NCI-H510A treated with DMSO at 0.1 percent for 48 hours (cell line): ENCODE measurements around the gene TRIB2.

Experiments
- DNase-seq: peaks from one replicate; lab custom pipeline; 2025; lab: John Stamatoyannopoulos, UW

Gene TRIB2

DNA sequence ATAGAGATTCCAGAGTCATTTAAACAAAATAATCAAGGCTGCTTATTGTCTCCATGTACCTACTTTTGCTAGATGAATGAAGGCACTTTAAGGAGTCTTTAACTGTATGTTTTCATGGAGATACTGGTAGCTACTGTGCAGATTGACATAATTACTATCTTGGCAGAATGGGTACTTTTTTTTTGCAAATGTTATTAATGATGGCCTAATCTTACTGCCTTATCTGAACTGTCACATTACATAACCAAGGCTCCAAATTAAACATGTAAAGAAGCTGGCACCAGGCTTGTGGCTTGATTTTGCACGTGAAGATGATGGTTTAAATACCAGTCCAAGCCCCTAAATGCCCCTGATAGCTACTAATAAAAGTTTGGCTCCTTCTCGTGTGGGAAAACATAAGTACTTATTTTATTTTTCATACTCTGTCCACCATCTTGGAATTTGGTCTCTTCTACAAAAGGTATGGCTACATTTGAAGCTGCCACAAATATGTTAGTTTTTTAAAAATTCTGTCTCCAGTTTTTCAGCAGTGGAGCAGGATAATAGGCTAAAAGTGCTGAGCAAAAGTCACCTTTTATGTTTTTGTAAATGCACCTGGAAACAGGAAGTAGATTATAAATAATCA is 4.1 kb downstream of the TRIB2 start:
- no peak for DNase-seq

DNA sequence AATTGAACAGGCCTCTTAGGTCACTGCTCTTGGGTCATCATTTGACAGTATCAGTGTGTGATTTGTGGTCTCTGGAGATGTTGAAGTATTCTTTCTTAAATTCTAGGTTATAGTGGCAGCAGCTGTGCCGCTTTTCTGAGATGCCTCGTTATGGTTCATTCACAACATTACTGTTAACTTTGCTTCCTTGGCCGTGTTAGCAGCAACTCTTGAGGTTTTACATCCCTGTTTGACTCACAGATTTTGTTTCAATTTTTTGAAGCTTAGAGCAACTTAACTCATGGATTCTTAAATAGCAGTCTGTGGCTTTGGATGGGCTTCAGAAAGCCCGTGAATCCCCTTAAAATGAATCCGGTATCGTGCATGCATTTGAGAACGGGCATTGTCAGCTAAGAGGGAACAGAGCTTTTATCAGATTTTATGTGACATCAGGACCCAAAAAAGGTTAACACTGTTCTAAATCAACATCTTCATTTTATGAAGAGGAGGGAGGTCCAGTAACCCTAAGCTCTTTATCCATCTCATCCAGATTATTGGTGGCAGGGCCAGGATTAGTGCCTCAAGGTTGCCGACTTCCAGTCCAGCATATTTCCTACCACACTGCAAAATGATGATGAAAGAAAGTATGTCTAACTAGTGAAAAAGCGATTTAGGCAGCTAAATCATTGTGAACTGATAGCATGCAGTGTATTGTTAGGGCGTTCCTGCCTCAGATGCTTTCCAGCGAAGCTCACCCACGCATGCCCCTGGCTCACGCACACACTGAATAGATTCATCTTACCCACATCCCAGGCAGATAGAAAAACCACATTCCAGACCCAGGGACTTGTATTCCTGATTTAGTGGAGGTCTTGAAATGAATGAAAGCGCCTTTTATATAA is 5.1 kb downstream of the TRIB2 start:
- no peak for DNase-seq

DNA sequence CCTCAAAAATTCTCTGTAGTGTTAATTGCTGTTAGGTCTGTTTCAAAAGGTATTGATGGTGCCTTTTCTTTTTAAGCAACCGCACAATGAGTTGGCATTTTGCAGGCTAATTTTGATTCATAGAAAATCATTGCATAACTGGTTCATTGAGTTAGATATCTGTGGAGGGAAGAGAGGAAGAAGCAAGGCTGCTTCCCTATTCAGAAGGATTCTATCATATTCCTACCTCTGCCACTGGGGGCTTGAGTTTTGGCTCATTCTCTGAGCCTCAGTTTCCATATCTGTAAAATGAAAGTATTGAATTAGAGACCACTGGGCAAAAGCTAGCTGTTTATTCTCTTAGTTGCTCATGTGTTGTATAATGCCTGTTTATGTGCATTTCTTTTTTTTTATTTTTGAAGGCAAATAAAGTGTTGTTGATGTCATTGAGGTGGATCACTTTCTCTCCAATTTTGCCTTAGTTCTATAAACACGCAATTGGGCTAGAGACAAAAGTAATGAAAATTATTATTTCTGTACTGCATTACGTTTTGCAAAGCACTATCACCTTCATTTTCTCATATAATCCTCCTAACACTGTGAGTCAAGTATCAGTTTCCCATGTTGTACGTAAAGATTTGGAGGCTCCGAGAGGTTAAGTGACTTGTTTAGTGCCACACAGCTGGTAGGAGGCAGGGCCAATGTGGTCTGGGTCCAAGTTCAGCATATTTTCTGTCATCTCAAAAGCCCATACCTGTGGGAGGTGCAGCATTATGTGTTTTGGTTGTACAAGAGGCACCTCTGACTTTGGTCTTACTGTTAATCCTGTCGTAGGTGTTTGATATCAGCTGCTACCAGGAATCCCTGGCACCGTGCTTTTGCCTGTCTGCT is 5.9 kb downstream of the TRIB2 start:
- no peak for DNase-seq

DNA sequence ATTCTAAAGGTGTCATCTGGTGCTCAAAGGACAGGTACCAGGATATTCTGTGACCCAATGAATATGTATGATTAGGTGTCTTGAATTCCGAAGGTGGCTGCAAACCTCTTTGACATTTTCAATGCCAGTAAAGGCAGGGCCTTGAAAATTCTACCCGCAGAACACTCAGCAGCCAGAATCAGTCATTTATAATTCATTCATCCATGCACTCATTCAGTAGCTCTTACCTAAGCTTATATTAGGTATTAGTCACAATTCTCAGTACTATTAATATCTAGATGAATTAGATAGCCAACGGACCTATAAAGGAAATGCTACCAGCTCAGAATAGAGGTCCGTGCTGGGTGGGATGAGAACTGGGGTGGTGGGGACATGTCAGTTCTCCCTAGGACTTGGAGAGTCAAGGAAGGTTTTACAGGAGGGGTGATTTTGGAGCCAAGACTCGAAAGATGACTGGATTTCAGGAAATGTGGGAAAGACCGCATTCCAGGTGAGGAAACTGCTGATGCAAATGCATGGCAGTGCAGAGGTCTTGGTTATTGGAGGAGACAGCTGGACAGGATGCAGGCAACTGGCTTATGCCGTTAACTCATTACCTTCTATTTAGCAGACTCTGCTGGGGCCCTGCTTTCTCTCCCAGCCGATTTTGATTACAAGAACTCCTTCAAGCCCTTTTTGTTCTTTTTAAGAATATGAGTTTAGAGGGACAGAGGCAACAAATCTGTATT is 7.2 kb downstream of the TRIB2 start:
- no peak for DNase-seq

DNA sequence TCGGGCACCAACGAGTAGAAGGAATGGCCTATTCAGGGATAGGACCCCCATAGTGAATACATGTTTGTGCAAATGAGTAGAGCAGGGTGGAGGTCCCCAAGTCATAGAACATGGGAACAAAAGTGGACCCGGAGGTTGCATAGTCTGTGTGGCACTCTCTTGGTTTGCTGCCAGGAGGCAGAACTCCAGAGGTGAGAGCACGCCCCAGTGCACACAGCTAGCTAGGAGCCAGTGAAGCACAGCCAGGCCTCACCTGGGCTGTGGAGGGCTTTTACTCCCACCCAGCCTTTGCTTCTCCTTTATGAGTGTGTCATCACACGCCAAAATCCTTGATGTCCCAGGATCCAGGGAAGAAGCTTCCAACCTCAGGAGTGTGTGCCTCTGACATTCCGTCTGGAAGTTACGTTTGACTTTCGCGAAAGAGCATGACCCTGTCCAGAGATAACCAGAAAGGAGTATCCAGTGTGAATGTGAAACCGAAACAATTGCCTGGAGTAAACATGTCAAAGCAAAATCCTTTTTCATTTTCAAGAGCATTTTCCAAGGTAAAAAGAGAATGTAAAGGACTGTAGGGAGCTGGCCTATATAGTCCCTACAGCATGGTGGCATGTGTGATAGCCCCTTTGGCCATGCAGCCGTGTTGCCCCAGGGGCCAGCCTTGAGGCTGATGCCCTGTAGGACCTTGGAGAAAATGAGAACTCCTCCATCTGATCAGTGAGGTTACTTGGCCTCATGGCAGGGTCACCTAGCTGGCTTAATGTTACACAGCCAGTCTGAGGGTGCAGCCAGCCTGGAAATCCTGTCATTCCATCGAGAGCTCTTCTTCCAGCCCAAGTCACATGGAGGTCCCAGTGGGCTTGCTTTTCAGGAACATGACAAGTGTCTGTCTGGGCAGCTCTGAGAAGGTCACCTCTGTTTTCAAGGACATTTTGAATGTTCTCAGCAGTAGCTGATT is 8.8 kb downstream of the TRIB2 start:
- DNase-seq, result no peak

DNA sequence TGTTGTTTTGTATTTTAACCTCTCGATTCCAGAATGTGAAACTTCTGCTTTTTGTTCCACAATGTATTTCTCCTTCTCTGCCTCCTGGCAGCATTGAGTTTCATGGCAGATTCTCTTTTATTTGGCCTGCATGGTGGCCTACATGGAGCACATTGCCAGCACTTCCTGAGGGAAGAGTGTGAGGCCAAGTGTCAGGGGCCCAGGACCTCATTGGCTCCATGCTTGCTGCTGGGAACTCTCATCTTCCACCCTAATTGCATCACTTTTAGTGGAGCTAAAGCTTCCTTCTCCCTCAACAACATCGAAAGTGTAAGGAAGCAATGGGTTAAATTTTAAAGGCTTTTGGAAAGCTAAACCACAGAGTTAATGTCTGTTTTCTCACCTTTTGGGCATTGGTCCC is 9.5 kb downstream of the TRIB2 start:
- no peak for DNase-seq

DNA sequence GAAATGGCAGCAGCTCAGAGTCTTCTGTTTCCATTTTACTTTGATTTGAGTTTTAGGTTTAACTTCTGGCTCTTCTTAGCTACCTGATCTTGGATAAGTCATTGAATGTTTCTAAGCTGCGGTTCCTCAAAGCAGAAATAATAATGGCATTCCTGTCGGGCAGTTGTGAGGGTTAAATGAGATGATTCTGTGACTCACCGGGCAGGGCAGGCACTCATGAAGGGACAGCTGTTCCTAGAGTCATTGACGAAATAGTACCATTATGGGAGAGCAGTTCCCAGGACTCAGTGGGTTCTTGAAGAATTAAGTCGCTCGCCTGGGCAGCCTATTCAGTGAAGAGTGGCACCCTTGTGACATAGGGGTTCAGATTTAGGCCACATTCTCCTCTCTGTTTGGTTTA is 10.3 kb downstream of the TRIB2 start:
- DNase-seq, result no peak

DNA sequence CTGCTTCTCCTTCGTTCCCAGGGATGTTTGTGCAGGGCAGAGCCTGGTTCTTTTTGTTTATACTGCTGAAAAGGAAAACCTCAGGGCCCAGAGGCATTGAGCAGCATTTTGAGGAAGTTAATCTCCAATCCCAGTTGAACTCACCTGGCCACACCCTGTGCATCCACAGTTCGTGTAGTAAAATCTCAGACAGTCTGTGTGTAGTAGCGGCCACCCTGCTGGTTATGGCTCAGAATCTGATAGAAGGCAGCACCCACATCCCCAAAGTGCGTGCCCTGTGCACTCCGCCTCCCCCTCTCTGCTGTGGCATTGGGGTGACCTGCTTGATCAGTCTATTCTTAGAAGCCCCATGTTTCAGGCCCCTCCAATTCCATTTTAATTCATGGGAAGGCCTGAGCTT is 10.9 kb downstream of the TRIB2 start:
- DNase-seq, result no peak

DNA sequence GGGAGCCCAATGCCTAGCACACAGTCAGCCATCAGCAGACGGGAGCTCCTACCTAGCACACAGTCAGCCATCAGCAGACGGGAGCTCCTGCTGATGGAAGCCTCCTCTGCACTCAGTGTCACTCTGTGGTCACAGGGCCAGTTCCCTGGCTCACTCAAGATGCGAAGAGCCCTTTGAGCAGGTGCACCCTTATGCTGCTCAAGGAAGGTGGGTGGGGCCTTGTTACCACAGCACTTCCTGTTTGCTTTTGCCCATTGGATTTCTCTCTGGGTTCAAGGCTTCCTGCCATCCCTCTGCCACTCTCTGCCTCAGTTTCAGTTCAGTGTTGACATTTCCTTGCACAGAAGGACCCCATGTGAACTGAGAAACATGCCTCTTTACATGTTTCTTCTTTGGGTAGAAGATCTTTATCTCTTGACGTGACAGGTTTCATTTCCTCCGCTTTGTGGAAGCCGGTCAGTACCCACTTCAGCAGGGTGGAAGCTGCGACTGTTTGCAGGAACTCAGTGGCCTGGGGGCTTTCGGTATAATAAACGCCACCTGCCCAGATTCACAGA is 11.6 kb downstream of the TRIB2 start:
- DNase-seq, result no peak

DNA sequence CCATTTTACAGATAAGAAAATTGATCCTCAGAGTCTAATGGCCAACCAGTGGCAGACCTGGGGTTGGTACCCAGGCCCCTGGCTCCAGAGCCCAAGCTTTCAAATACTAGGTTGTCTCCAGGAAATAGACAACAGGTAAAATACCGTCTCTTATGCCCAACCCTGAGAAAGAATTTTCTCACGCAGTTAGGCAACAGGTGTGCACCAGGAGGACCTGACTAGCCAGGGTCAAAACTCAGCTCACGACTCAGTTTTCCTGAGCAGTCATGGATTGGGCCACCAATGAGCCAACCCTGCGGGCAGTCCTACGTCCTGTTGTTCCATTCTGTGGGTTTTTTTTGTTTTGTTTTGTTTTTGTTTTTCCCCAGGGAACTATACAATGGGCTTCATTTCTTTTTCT is 13.5 kb downstream of the TRIB2 start:
- DNase-seq, result no peak

DNA sequence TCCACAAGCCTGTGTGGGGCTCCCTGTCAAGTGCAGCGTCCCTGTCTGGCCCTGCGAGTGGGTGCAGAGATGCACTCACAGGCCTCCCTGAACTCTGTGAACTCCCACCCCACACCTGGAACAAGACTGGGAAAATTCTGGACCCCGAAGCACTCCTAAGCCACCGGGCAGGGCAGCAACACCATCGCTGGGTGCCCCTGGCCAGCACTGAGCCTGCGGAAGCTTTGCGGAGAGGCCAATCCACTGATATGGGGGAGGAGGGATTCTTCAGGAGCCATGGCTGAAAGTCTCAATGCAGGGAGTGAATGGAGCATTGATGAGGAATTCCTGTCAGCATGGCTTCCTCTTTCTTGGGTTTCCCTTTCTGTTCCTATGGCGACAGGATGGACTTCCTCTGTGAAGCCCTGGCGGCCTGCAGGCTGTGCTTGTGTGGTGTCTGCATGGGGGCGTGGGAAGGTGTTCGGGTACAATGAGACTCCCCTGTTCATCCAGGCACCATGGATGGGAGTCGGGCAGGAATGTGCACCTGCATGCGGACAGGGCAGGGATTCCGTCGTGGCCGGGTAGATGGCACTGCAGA is 15.1 kb downstream of the TRIB2 start:
- DNase-seq, result no peak

DNA sequence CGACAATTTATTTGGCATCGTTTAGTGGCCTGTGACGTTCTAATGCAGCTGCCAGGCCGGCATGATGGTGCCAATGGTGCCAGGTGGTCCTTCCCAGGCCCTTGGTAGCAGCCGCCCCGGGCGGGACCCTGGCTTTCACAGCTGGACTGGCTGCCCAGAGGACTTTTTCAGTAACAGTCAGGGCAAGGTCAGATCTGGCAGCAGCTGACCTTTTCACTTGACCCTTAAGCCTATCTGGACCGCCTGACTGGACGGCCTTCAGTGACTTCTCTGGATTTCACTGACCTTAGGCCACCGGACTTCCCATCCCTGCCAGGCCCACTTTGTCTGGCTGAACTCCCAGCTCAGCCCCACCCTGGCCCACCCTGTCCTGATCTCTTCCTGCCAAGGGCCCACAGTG is 15.9 kb downstream of the TRIB2 start:
- DNase-seq, result no peak

DNA sequence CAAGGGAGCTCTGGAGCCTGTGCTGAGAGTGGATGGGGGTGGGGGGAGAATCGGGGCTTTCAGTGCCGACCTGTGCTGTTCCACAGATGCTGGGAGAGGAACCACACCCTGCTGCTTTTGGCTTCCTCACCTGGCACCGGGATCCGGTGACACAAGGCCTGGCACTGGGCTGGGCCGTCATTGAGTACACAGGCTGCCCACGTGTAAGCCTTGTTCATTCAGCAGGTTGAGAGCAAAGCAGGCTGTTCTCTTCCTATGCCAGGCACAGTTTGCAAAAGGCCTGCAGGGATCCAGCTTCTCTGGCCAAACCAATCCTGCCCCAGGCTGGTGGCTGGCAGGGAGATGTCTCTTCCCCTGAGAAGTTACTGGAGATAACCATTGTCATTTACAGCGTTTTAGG is 17.1 kb downstream of the TRIB2 start:
- no peak for DNase-seq

DNA sequence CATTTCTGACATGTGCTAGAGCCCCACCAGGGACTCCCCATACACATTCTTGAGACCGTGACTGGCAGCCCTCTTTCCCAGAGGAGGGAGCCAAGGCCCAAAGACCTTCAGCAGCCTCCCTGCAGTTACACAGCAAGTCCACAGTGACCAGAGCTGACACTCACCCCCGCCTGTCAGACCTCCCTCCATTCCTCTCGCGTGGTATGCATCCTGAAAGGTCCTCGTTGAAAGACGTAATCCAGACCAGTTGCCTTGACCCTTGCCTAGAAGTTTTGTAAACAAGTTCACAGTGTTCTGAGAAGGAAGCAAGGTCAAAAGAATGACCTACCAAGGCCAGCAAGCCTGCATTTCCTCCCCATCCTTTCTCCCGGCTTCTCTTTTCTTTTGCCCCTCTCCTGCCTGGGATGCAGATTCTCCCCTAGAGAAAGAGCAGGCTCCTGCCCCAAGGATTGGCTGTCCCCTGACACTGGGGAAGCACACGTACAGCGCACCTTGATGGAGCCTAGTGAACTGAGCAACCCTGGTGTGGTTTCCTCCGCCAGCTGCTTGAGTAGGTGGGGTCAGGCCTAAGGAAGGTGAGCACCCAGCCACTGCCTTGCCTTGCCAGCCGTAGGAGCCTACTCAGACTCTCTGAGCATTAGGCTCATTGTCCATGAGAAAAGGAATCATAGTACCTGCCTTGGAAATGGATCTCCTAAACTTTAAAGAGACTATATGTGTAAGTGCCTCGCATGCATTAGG is 18.3 kb downstream of the TRIB2 start:
- no peak for DNase-seq

DNA sequence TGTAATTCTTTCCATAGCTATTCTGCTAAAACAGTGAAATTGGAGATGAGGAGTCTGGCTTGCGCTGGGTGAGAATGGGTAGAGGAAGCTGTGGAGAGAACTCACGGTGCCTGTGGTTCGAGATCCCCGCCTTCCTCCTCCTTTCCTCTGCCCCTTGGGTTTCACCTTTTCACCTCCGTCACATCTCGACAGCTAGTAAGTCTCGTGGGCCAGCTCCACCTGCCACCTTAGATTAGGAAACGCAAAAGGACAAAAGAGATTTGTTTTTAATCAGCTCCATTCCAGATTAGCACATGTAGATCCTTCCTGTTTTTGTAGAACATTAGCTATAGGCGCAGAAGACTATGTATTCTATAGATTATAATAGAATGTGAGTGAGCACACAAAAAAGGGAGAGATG is 20.6 kb downstream of the TRIB2 start:
- no peak for DNase-seq

DNA sequence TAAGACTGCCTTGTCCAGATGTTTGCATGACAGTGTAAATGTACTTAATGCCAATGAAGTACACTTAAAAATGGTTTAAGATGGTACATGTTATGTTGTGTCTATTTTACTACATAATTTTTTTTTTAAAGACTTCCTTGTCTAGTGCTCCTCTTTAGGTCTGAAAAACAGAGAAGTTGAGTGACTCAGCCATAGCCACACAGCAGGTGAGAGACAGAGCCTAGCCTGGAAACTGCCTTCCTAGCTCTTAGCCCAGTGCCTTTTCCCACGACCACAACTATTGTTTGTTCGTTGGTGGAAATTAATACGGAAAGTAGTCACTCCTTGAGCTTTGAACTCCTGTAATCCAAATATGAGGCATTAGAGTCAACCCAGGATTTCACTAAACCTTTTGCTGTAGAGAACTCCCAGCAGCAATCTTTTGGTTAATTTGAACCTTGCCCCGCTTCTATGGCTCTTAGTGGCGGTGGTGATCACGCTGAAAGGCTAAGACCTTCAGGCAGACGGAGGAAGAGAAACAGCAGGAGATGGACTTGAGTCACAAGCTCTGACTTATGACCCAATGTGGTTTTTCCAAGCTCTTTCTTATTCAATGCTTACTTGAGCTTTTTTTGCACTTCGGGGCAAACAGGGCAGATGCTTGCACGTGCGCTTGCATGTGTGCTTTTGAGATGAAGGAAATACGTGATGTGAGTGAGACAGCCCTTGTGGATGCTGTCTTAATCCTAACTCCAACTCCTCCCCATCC is 21.2 kb downstream of the TRIB2 start:
- no peak for DNase-seq

DNA sequence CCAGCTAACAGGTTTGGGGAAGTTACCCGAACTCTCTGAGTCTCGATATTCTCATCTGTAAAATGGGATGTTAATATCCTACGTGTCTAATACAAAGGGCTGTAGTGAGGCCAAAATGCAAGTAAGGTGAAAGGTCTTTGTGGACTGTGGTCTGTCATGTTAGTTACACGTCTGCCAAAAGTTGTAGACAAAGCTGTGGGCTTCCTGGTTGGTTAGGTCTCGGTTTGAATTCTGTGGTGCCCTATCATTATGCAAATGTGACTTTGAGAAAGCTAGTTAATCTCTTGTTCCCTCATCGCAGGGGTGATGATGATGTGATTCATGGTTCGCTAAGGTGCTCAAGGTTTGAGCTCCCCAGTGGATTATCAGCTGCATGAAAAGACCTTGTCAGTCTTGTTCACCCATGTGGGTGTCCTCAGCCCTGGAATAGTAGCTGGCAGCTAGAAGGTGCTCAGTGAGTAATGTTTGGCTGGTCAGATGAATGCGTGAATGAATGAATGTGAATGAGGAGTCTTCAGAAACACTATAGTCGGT is 23.1 kb downstream of the TRIB2 start:
- no peak for DNase-seq

DNA sequence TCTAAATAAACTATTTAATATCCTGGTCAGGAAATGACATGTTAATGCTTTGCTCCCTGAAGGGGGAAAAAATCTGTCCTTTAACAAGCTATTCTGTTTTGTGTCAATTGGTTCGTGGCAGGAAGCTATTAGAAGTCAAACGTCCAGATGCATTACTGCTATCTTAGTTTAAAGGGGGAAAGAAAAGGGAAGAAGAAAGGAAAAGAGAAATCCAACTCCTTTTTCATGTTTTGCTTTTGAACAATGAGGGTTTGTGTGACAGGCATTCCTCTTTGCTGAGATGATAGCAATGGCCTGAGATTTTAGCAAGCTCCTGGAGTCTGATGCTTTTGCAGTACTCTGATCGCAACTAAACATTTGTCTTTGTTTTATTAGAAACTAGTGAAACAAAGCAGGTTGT is 24.6 kb downstream of the TRIB2 start:
- DNase-seq, result no peak

DNA sequence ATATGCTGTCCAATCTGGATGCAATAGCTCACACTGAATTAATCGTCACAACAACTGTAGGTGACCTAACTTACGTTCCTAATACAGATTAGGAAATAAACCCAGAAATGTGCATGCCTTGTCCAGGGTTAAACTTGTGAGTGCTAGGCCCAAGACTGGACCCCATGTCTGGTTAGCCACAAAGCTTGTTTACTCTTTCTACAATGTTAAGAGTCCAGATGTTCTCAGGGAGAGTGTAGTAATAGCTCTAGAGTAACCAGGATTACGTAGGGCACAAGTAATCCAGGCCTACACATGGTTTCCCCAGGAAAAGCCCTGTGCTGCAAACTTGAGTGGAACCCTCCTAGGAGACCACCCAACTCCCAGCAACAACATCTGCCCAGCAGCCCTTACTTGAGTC is 26.2 kb downstream of the TRIB2 start:
- DNase-seq, result no peak
